NCI-H345 treated with DMSO at 0.1 percent for 48 hours (cell line): ENCODE measurements around the gene ZP1.

Experiments used
- DNase-seq: peaks from one replicate; lab custom pipeline; 2025; ENCODE audit not compliant: unreplicated experiment; lab: John Stamatoyannopoulos, UW

ZP1 gene

GRCh38 chr11:60842668-60843600, 24.4 kb upstream of the ZP1 start:
- no peak for DNase-seq

GRCh38 chr11:60844045-60844869, 23.1 kb upstream of the ZP1 start:
- DNase-seq: no peak

GRCh38 chr11:60844870-60845221, 22.5 kb upstream of the ZP1 start:
- DNase-seq: no peak

- no peak for DNase-seq
Observed at GRCh38 chr11:60845338-60845737, 22.0 kb upstream of the ZP1 start.

- no peak for DNase-seq
Observed at GRCh38 chr11:60847281-60847680, 20.1 kb upstream of the ZP1 start.

GRCh38 chr11:60847896-60848295, 19.4 kb upstream of the ZP1 start:
- no peak for DNase-seq

GRCh38 chr11:60848714-60849151, 18.6 kb upstream of the ZP1 start:
- no peak for DNase-seq

- no peak for DNase-seq
Observed at GRCh38 chr11:60849641-60850520, 17.5 kb upstream of the ZP1 start.

GRCh38 chr11:60851327-60852104, 15.8 kb upstream of the ZP1 start:
- DNase-seq: no peak

GRCh38 chr11:60852117-60852981, 15.0 kb upstream of the ZP1 start:
- DNase-seq: no peak

- DNase-seq: no peak
Observed at GRCh38 chr11:60852982-60853950, 14.1 kb upstream of the ZP1 start.

GRCh38 chr11:60854140-60854846, 13.0 kb upstream of the ZP1 start:
- DNase-seq: no peak

GRCh38 chr11:60854847-60855725, 12.3 kb upstream of the ZP1 start:
- no peak for DNase-seq

GRCh38 chr11:60855726-60856633, 11.4 kb upstream of the ZP1 start, which contains the start of gene PTGDR2:
Gene PTGDR2 (minus strand): TSS chr11:60855950. CDS start chr11:60853722, 2,228 bp downstream.
- DNase-seq: no peak
